ENCODE results near the gene NACC2. TPM values are rescaled to one million over a fixed set of nuclear protein-coding genes. Genes with fewer than 3 reads are reported as not detected.
A peak's percentile ranks its signal among the peaks of the same experiment; 100 is the strongest.
"Not testable (repeated sequence)": the region's sequence is repeated elsewhere in the genome, so short reads cannot be mapped to it uniquely, and the experiment has no call there.

NACC2 gene
- total RNA-seq, 2 donors from 2014 or later: 19.2 to 21.1 TPM

GRCh38 chr9:136080716-136081112, 14.4 kb downstream of the NACC2 start:
- Mint-ChIP-seq H3K9me3 (no peaks in the 10 kb centered on the region), H3K27ac (no peak overlapping the region), H3K4me3 (no peak overlapping the region), H3K27me3 (no peaks in the 10 kb centered on the region), H3K36me3 (no peaks in the 10 kb centered on the region), H3K4me1 (ENCODE audit: low read depth in 2 of 2) (peaks cover 24 to 30% of the 10 kb centered on the region in 2 donors)
- ATAC-seq (no peak), DNase-seq (ENCODE audit: low spot score) (no peak)

- Mint-ChIP-seq H3K9me3 (no peaks in the 10 kb centered on the region), H3K27ac (peak overlapping the region in 1 of 2 donors; percentile 47), H3K4me1 (ENCODE audit: low read depth in 2 of 2) (peaks cover 24 to 31% of the 10 kb centered on the region in 2 donors), H3K4me3 (no peak overlapping the region), H3K27me3 (no peaks in the 10 kb centered on the region), H3K36me3 (no peaks in the 10 kb centered on the region)
- no peak for DNase-seq (ENCODE audit: low spot score)
- ATAC-seq: peak; percentile 22 to 28
These were observed 15.2 kb downstream of the NACC2 start for GRCh38 chr9:136079916-136080246.

GRCh38 chr9:136079211-136079915, 15.7 kb downstream of the NACC2 start:
- Mint-ChIP-seq H3K36me3 (no peaks in the 10 kb centered on the region), H3K27me3 (no peaks in the 10 kb centered on the region), H3K27ac (no peak overlapping the region), H3K4me1 (ENCODE audit: low read depth in 2 of 2) (peaks cover 21 to 26% of the 10 kb centered on the region in 2 donors), H3K9me3 (no peaks in the 10 kb centered on the region), H3K4me3 (no peak overlapping the region)
- ATAC-seq (no peak), DNase-seq (ENCODE audit: low spot score) (no peak)

GRCh38 chr9:136078498-136079011, 16.5 kb downstream of the NACC2 start:
- no peaks in the 10 kb centered on the region for H3K36me3 Mint-ChIP-seq
- H3K4me3 Mint-ChIP-seq: no peak overlapping the region
- no peak for DNase-seq (ENCODE audit: low spot score)
- no peak overlapping the region for H3K27ac Mint-ChIP-seq
- H3K27me3 Mint-ChIP-seq: no peaks in the 10 kb centered on the region
- H3K9me3 Mint-ChIP-seq: no peaks in the 10 kb centered on the region
- peaks cover 19 to 23% of the 10 kb centered on the region in 2 donors for H3K4me1 Mint-ChIP-seq (ENCODE audit: low read depth in 2 of 2)
- no peak for ATAC-seq

GRCh38 chr9:136078024-136078423, 17.1 kb downstream of the NACC2 start:
- Mint-ChIP-seq H3K27me3 (no peaks in the 10 kb centered on the region), H3K27ac (no peak overlapping the region), H3K4me3 (no peak overlapping the region), H3K36me3 (no peaks in the 10 kb centered on the region), H3K9me3 (no peaks in the 10 kb centered on the region), H3K4me1 (ENCODE audit: low read depth in 2 of 2) (peaks cover 19 to 23% of the 10 kb centered on the region in 2 donors)
- ATAC-seq (no peak), DNase-seq (ENCODE audit: low spot score) (no peak)

- H3K9me3 Mint-ChIP-seq: no peaks in the 10 kb centered on the region
- no peaks in the 10 kb centered on the region for H3K36me3 Mint-ChIP-seq
- ATAC-seq: no peak
- no peak overlapping the region for H3K27ac Mint-ChIP-seq
- no peak for DNase-seq (ENCODE audit: low spot score)
- peaks cover 19 to 20% of the 10 kb centered on the region in 2 donors for H3K4me1 Mint-ChIP-seq (ENCODE audit: low read depth in 2 of 2)
- H3K27me3 Mint-ChIP-seq: no peaks in the 10 kb centered on the region
- no peak overlapping the region for H3K4me3 Mint-ChIP-seq
These were observed 17.6 kb downstream of the NACC2 start for GRCh38 chr9:136077491-136077890.

GRCh38 chr9:136075881-136076678, 19.0 kb downstream of the NACC2 start:
- Mint-ChIP-seq H3K4me3 (peak overlapping the region; percentile 46), H3K9me3 (no peaks in the 10 kb centered on the region), H3K4me1 (ENCODE audit: low read depth in 2 of 2) (peaks cover 19% of the 10 kb centered on the region in 2 donors), H3K27me3 (no peaks in the 10 kb centered on the region), H3K27ac (peak overlapping the region in 1 of 2 donors; percentile 48), H3K36me3 (no peaks in the 10 kb centered on the region)
- DNase-seq (ENCODE audit: low spot score): no peak
- ATAC-seq: no peak

- no peak overlapping the region for H3K4me3 Mint-ChIP-seq
- DNase-seq (ENCODE audit: low spot score) (no peak), ATAC-seq (no peak)
- no peaks in the 10 kb centered on the region for H3K27me3 Mint-ChIP-seq
- no peaks in the 10 kb centered on the region for H3K36me3 Mint-ChIP-seq
- peaks cover 15 to 19% of the 10 kb centered on the region in 2 donors for H3K4me1 Mint-ChIP-seq (ENCODE audit: low read depth in 2 of 2)
- no peaks in the 10 kb centered on the region for H3K9me3 Mint-ChIP-seq
- H3K27ac Mint-ChIP-seq: peak overlapping the region in 1 of 2 donors; percentile 48
These were observed 19.8 kb downstream of the NACC2 start for GRCh38 chr9:136075134-136075841.

- H3K27ac Mint-ChIP-seq: no peak overlapping the region
- no peaks in the 10 kb centered on the region for H3K36me3 Mint-ChIP-seq
- ATAC-seq (no peak), DNase-seq (ENCODE audit: low spot score) (no peak)
- H3K4me1 Mint-ChIP-seq (ENCODE audit: low read depth in 2 of 2): peaks cover 16% of the 10 kb centered on the region in 2 donors
- no peaks in the 10 kb centered on the region for H3K9me3 Mint-ChIP-seq
- no peak overlapping the region for H3K4me3 Mint-ChIP-seq
- H3K27me3 Mint-ChIP-seq: no peaks in the 10 kb centered on the region
These were observed 20.4 kb downstream of the NACC2 start for GRCh38 chr9:136074706-136075105.

- Mint-ChIP-seq H3K27me3 (no peaks in the 10 kb centered on the region), H3K4me1 (ENCODE audit: low read depth in 2 of 2) (peaks cover 5 to 13% of the 10 kb centered on the region in 2 donors), H3K36me3 (no peaks in the 10 kb centered on the region), H3K27ac (no peak overlapping the region), H3K9me3 (no peaks in the 10 kb centered on the region), H3K4me3 (no peak overlapping the region)
- no peak for ATAC-seq
- DNase-seq (ENCODE audit: low spot score): no peak
These were observed 32.2 kb downstream of the NACC2 start for GRCh38 chr9:136062657-136063439.

GRCh38 chr9:136061916-136062315, 33.2 kb downstream of the NACC2 start:
- H3K27me3 Mint-ChIP-seq; H3K27ac Mint-ChIP-seq; DNase-seq (ENCODE audit: low spot score); H3K9me3 Mint-ChIP-seq; H3K36me3 Mint-ChIP-seq; ATAC-seq; H3K4me3 Mint-ChIP-seq: not testable (repeated sequence)
- H3K4me1 Mint-ChIP-seq (ENCODE audit: low read depth in 2 of 2): peaks cover 9 to 21% of the 10 kb centered on the region in 2 donors

- Mint-ChIP-seq H3K27ac (no peak overlapping the region), H3K4me3 (no peak overlapping the region), H3K36me3 (no peaks in the 10 kb centered on the region), H3K27me3 (no peaks in the 10 kb centered on the region), H3K4me1 (ENCODE audit: low read depth in 2 of 2) (peaks cover 9 to 19% of the 10 kb centered on the region in 2 donors), H3K9me3 (no peaks in the 10 kb centered on the region)
- ATAC-seq (peak in 1 of 2 donors; percentile 21), DNase-seq (ENCODE audit: low spot score) (no peak)
These were observed 33.7 kb downstream of the NACC2 start for GRCh38 chr9:136061405-136061804.

GRCh38 chr9:136060671-136061371, 34.3 kb downstream of the NACC2 start:
- H3K36me3 Mint-ChIP-seq: no peaks in the 10 kb centered on the region
- DNase-seq (ENCODE audit: low spot score): no peak
- H3K27ac Mint-ChIP-seq: no peak overlapping the region
- H3K4me3 Mint-ChIP-seq: no peak overlapping the region
- no peak for ATAC-seq
- no peaks in the 10 kb centered on the region for H3K27me3 Mint-ChIP-seq
- peaks cover 9 to 16% of the 10 kb centered on the region in 2 donors for H3K4me1 Mint-ChIP-seq (ENCODE audit: low read depth in 2 of 2)
- H3K9me3 Mint-ChIP-seq: no peaks in the 10 kb centered on the region
